OCI-LY3 (cell line): ENCODE results near the gene ATP8A2.

ENCODE experiments used
- H2AFZ ChIP-seq: fragments of 200-600, 300-600 bp; shearing (Covaris generic); 2 replicates; pipeline ENCODE4 v1.6.0; 2014; ENCODE audit warnings: antibody characterized with exemption, low read depth, low read length
- H3K27ac ChIP-seq: fragments of 200-600, 300-600 bp; sonication (generic); 2 replicates; pipeline ENCODE4 v1.5.1; 2014; ENCODE audit warnings: mild to moderate bottlenecking, low read length, moderate library complexity, mixed read lengths
- H3K27me3 ChIP-seq: fragments of 200-600, 300-600 bp; sonication (generic); 2 replicates; pipeline ENCODE4 v1.6.1; 2014; ENCODE audit warnings: low read depth, low read length, mixed read lengths
- H3K36me3 ChIP-seq: fragments of 200-600, 300-600 bp; sonication (generic); replicated peaks from 2 replicates; pipeline ENCODE3; 2014; ENCODE audit warnings: low read depth, low read length, mixed read lengths
- H3K4me1 ChIP-seq: fragments of 300-600, 200-600 bp; sonication (generic); 2 replicates; pipeline ENCODE4 v1.6.1; 2014; ENCODE audit warnings: low read length, mixed read lengths
- H3K4me2 ChIP-seq: fragments of 200-600, 300-600 bp; sonication (generic); 2 replicates; pipeline ENCODE4 v1.6.1; 2014; ENCODE audit warnings: low read length, mixed read lengths
- H3K4me3 ChIP-seq: fragments of 300-600, 200-600 bp; sonication (generic); 2 replicates; pipeline ENCODE4 v1.5.1; 2014; ENCODE audit warnings: antibody characterized with exemption, mild to moderate bottlenecking, low read length, moderate library complexity
- H3K79me2 ChIP-seq: fragments of 300-600, 200-600 bp; shearing (Covaris generic); 2 replicates; pipeline ENCODE4 v1.6.1; 2014; ENCODE audit warnings: mild to moderate bottlenecking, low read length, mixed read lengths
- H3K9ac ChIP-seq: fragments of 300-600, 200-600 bp; shearing (Covaris generic); 2 replicates; pipeline ENCODE4 v1.6.0; 2014; ENCODE audit warnings: mild to moderate bottlenecking, low read length, moderate library complexity
- H3K9me3 ChIP-seq: fragments of 200-600, 300-600 bp; shearing (Covaris generic); 2 replicates; pipeline ENCODE4 v1.6.1; 2014; ENCODE audit warnings: low read length, mixed read lengths; ENCODE audit not compliant: insufficient read depth
- H4K20me1 ChIP-seq: fragments of 200-600, 300-600 bp; sonication (generic); 2 replicates; pipeline ENCODE4 v1.6.1; 2016; ENCODE audit warnings: low read length, mixed read lengths; ENCODE audit not compliant: insufficient read depth
- CTCF ChIP-seq: fragments of 200-600, 300-600 bp; sonication (generic); IDR thresholded peaks from 2 replicates; pipeline ENCODE4 v1.5.1; 2014; ENCODE audit warnings: antibody characterized with exemption, low read length, low read depth
- EZH2phosphoT487 ChIP-seq: fragments of 200-600 bp; shearing (Covaris generic); IDR thresholded peaks from 2 replicates; pipeline ENCODE4 v1.6.1; 2018; ENCODE audit warnings: antibody characterized with exemption, mixed run types, low read depth

Gene ATP8A2

GRCh38 chr13:25934127-25934526, 562.4 kb downstream of the ATP8A2 start:
- Histone ChIP-seq H3K4me3 (no peak overlapping the region), H3K79me2 (no peaks in the 10 kb centered on the region), H4K20me1 (no peaks in the 10 kb centered on the region), H3K4me2 (no peak overlapping the region), H3K9ac (no peak overlapping the region), H3K27me3 (no peaks in the 10 kb centered on the region), H2AFZ (no peak overlapping the region), H3K9me3 (no peaks in the 10 kb centered on the region), H3K27ac (no peak overlapping the region), H3K36me3 (no peaks in the 10 kb centered on the region), H3K4me1 (no peaks in the 10 kb centered on the region)
- TF ChIP-seq CTCF (no peak), EZH2phosphoT487 (no peak)

GRCh38 chr13:25939961-25940687, 568.4 kb downstream of the ATP8A2 start:
- H3K4me1 ChIP-seq, result no peaks in the 10 kb centered on the region
- no peaks in the 10 kb centered on the region for H3K9me3 ChIP-seq
- H4K20me1 ChIP-seq, result no peaks in the 10 kb centered on the region
- H2AFZ ChIP-seq, result no peak overlapping the region
- TF ChIP-seq CTCF (no peak), EZH2phosphoT487 (no peak)
- no peak overlapping the region for H3K4me3 ChIP-seq
- H3K27ac ChIP-seq, result no peak overlapping the region
- no peak overlapping the region for H3K4me2 ChIP-seq
- H3K9ac ChIP-seq, result no peak overlapping the region
- no peaks in the 10 kb centered on the region for H3K79me2 ChIP-seq
- H3K27me3 ChIP-seq, result 0 out of 2 replicates have a peak, but pooled peaks cover 2% of the 10 kb centered on the region
- no peaks in the 10 kb centered on the region for H3K36me3 ChIP-seq

GRCh38 chr13:25943081-25943480, 571.3 kb downstream of the ATP8A2 start:
- Histone ChIP-seq H3K4me3 (no peak overlapping the region), H3K27ac (no peak overlapping the region), H3K36me3 (no peaks in the 10 kb centered on the region), H4K20me1 (no peaks in the 10 kb centered on the region), H3K9ac (no peak overlapping the region), H3K79me2 (no peaks in the 10 kb centered on the region), H3K27me3 (0 out of 2 replicates have a peak, but pooled peaks cover 2% of the 10 kb centered on the region), H3K4me2 (no peak overlapping the region), H2AFZ (no peak overlapping the region), H3K9me3 (no peaks in the 10 kb centered on the region), H3K4me1 (no peaks in the 10 kb centered on the region)
- TF ChIP-seq CTCF, result no peak
- TF ChIP-seq EZH2phosphoT487, result no peak

DNA sequence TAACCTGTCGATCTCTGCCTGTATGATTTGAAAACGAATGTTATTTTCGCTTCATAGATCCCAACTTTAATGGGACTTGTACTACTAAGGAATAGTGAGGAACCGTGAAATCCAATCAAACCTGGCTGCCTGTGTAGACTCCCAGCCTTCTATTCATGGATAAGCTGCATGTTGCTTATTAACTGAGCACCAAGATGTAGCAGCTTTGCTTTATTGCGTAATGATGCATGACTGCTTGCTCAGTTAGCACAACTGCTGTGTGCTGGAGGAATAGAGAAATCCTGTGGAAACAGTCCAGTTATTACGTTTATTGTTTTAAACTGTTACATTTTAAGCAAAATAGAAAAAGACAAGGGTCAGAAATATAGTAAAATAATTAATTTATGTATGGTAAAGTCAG, 571.9 kb downstream of the ATP8A2 start:
- Histone ChIP-seq H3K27me3 (0 out of 2 replicates have a peak, but pooled peaks cover 2% of the 10 kb centered on the region), H3K27ac (no peak overlapping the region), H3K9me3 (no peaks in the 10 kb centered on the region), H3K4me3 (no peak overlapping the region), H3K9ac (no peak overlapping the region), H2AFZ (no peak overlapping the region), H4K20me1 (no peaks in the 10 kb centered on the region), H3K36me3 (no peaks in the 10 kb centered on the region), H3K4me2 (no peak overlapping the region), H3K4me1 (no peaks in the 10 kb centered on the region), H3K79me2 (no peaks in the 10 kb centered on the region)
- no peak for TF ChIP-seq EZH2phosphoT487
- no peak for TF ChIP-seq CTCF
